ENCODE measurements around the gene PRKD1.

The PRKD1 gene

DNA sequence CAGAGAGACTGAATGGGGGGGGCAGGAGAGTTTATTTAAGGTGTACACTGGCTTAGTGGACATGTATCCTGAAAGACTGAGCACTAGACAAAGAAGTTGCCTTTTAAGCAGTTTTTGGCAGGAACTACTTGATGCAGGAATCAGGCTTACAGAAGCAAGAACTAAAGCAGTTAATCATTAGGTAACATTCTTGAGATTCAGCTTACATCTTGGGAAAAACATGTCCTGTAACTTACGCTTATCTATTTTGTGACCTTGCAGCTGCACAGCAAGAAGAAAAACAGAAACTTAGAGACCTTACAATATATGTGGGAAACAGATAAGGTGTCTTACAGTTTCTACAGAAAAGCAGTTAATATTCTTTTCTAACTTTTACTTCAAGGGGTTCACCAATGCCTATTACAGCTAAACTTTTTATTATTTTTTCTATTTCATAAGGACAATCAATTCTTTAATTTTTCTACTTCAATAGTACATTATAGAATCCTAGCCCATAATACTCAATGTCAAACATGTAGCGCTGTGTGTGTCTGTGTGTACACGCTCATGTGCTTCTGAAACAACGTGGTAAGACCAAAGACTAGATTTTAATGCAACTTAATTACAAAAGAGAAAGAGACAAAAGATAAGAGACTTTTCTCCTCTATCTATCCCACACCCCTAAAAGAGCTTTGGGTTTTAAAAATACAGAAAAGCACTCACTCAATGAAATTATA is 276.9 kb downstream of the PRKD1 start:
- TF ChIP-seq TCF12 (IDR thresholded peaks at IDR 0.05; ENCODE audit: low read depth), result no peak
- TF ChIP-seq TEAD4 (IDR thresholded peaks at IDR 0.05), result no peak
- TF ChIP-seq, protein P1, sequence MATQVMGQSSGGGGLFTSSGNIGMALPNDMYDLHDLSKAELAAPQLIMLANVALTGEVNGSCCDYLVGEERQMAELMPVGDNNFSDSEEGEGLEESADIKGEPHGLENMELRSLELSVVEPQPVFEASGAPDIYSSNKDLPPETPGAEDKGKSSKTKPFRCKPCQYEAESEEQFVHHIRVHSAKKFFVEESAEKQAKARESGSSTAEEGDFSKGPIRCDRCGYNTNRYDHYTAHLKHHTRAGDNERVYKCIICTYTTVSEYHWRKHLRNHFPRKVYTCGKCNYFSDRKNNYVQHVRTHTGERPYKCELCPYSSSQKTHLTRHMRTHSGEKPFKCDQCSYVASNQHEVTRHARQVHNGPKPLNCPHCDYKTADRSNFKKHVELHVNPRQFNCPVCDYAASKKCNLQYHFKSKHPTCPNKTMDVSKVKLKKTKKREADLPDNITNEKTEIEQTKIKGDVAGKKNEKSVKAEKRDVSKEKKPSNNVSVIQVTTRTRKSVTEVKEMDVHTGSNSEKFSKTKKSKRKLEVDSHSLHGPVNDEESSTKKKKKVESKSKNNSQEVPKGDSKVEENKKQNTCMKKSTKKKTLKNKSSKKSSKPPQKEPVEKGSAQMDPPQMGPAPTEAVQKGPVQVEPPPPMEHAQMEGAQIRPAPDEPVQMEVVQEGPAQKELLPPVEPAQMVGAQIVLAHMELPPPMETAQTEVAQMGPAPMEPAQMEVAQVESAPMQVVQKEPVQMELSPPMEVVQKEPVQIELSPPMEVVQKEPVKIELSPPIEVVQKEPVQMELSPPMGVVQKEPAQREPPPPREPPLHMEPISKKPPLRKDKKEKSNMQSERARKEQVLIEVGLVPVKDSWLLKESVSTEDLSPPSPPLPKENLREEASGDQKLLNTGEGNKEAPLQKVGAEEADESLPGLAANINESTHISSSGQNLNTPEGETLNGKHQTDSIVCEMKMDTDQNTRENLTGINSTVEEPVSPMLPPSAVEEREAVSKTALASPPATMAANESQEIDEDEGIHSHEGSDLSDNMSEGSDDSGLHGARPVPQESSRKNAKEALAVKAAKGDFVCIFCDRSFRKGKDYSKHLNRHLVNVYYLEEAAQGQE (IDR thresholded peaks at IDR 0.05; ENCODE audit: low read depth), result no peak
- no peak for TF ChIP-seq CEBPB (IDR thresholded peaks at IDR 0.05)

DNA sequence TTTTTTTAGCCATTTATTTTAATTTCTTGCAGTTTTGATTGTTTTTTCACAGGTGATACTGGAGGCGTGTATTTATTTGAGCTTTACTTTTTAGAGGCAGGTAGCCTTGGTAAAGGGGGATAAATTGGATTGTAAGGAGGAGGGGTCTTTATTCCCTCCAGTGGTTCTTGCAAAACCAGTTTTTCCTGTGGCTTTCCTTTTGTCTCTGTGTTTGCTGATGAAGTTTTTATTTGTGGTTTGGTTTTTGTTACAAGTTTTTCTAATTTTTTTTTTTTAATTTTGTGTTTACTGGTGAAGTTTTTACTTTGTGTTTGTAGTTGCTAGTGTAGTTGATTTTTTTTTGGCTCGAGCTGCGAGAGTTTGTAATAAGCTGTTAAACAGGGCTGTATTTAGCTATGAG is 278.5 kb downstream of the PRKD1 start:
- TF ChIP-seq EP300 (IDR thresholded peaks at IDR 0.05; ENCODE audit: borderline replicate concordance) (no peak), TAF1 (IDR thresholded peaks at IDR 0.05; ENCODE audit: low read depth) (no peak), FOXM1 (IDR thresholded peaks at IDR 0.05; ENCODE audit: borderline replicate concordance, low read depth) (no peak), EGR1 (IDR thresholded peaks at IDR 0.05) (no peak), CEBPB (IDR thresholded peaks at IDR 0.05) (no peak), TCF12 (IDR thresholded peaks at IDR 0.05; ENCODE audit: low read depth) (no peak)
- TF ChIP-seq, protein P1 (IDR thresholded peaks at IDR 0.05; ENCODE audit: low read depth), result no peak
- TF ChIP-seq, protein P2, sequence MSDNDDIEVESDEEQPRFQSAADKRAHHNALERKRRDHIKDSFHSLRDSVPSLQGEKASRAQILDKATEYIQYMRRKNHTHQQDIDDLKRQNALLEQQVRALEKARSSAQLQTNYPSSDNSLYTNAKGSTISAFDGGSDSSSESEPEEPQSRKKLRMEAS (IDR thresholded peaks at IDR 0.05), result no peak

DNA sequence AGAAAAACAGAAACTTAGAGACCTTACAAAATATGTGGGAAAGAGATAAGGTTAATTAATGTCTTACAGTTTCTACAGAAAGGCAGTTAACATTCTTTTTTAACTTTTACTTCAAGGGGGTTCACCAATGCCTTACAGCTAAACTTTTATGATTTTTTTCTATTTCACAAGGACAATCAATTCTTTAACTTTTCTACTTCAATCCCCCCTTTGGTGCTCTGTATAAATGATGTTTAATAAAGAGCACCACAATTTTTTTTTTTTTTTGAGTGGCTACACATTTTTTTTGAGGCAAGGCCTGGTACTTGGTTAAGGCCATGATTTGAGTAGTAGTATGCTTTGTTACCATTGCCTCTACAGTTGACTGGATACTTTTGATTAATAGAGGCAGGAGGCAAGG is 279.6 kb downstream of the PRKD1 start:
- no peak for TF ChIP-seq RAD21 (IDR thresholded peaks at IDR 0.05; ENCODE audit: low read depth)
- TF ChIP-seq TCF12 (IDR thresholded peaks at IDR 0.05; ENCODE audit: low read depth), result no peak
- TF ChIP-seq, protein P2 (IDR thresholded peaks at IDR 0.05), result no peak
- TF ChIP-seq, protein P1 (IDR thresholded peaks at IDR 0.05; ENCODE audit: low read depth), result no peak
- TF ChIP-seq CEBPB (IDR thresholded peaks at IDR 0.05), result no peak
- TF ChIP-seq ZBTB7A (IDR thresholded peaks at IDR 0.05; ENCODE audit: low read depth), result no peak
- no peak for TF ChIP-seq NFIC (IDR thresholded peaks at IDR 0.05)
- no peak for TF ChIP-seq TAF1 (IDR thresholded peaks at IDR 0.05; ENCODE audit: low read depth)
- no peak for TF ChIP-seq FOXM1 (IDR thresholded peaks at IDR 0.05; ENCODE audit: borderline replicate concordance, low read depth)
- TF ChIP-seq YY1 (IDR thresholded peaks at IDR 0.05; ENCODE audit: low read depth), result no peak
- TF ChIP-seq EP300 (IDR thresholded peaks at IDR 0.05; ENCODE audit: borderline replicate concordance), result no peak
- TF ChIP-seq CREB1 (IDR thresholded peaks at IDR 0.05; ENCODE audit: low read depth), result no peak
- no peak for TF ChIP-seq TEAD4 (IDR thresholded peaks at IDR 0.05)
- no peak for TF ChIP-seq EGR1 (IDR thresholded peaks at IDR 0.05)
- TF ChIP-seq, protein P3, sequence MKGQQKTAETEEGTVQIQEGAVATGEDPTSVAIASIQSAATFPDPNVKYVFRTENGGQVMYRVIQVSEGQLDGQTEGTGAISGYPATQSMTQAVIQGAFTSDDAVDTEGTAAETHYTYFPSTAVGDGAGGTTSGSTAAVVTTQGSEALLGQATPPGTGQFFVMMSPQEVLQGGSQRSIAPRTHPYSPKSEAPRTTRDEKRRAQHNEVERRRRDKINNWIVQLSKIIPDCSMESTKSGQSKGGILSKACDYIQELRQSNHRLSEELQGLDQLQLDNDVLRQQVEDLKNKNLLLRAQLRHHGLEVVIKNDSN (IDR thresholded peaks at IDR 0.05), result no peak

DNA sequence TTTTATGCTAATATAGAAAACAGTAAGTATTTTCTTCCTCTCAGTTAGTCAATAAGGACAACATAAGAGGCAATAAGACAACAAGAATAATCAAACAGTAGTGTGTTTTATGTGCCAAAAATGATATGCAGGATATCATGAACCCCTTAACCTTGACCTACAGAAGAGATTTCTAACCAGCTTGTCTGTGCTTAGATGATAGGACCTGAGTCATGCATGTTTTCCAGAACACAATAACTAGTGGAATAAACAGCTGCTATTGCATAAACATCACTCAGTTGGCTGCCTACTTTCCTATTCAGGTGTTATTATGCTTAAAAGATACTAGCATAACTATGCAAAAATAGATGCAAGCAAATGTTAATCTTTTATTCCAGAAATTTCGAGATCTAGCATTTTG is 282.5 kb downstream of the PRKD1 start:
- TF ChIP-seq YY1 (IDR thresholded peaks at IDR 0.05; ENCODE audit: low read depth), result no peak
- no peak for TF ChIP-seq FOXM1 (IDR thresholded peaks at IDR 0.05; ENCODE audit: borderline replicate concordance, low read depth)
- TF ChIP-seq, protein P1 (IDR thresholded peaks at IDR 0.05; ENCODE audit: low read depth), result no peak
- TF ChIP-seq EGR1 (IDR thresholded peaks at IDR 0.05), result no peak
- no peak for TF ChIP-seq TCF12 (IDR thresholded peaks at IDR 0.05; ENCODE audit: low read depth)
- TF ChIP-seq EP300 (IDR thresholded peaks at IDR 0.05; ENCODE audit: borderline replicate concordance), result no peak
- TF ChIP-seq NFIC (IDR thresholded peaks at IDR 0.05), result no peak
- TF ChIP-seq, protein P2 (IDR thresholded peaks at IDR 0.05), result no peak
- TF ChIP-seq ZBTB7A (IDR thresholded peaks at IDR 0.05; ENCODE audit: low read depth), result no peak
- TF ChIP-seq TAF1 (IDR thresholded peaks at IDR 0.05; ENCODE audit: low read depth), result no peak
- no peak for TF ChIP-seq CEBPB (IDR thresholded peaks at IDR 0.05)
- no peak for TF ChIP-seq TEAD4 (IDR thresholded peaks at IDR 0.05)
- TF ChIP-seq RAD21 (IDR thresholded peaks at IDR 0.05; ENCODE audit: low read depth), result no peak
- TF ChIP-seq, protein P3 (IDR thresholded peaks at IDR 0.05), result no peak
- TF ChIP-seq CREB1 (IDR thresholded peaks at IDR 0.05; ENCODE audit: low read depth), result no peak

Measured in Ishikawa (cell line).